ENCODE measurements around the gene PNKD.

The PNKD gene

DNA sequence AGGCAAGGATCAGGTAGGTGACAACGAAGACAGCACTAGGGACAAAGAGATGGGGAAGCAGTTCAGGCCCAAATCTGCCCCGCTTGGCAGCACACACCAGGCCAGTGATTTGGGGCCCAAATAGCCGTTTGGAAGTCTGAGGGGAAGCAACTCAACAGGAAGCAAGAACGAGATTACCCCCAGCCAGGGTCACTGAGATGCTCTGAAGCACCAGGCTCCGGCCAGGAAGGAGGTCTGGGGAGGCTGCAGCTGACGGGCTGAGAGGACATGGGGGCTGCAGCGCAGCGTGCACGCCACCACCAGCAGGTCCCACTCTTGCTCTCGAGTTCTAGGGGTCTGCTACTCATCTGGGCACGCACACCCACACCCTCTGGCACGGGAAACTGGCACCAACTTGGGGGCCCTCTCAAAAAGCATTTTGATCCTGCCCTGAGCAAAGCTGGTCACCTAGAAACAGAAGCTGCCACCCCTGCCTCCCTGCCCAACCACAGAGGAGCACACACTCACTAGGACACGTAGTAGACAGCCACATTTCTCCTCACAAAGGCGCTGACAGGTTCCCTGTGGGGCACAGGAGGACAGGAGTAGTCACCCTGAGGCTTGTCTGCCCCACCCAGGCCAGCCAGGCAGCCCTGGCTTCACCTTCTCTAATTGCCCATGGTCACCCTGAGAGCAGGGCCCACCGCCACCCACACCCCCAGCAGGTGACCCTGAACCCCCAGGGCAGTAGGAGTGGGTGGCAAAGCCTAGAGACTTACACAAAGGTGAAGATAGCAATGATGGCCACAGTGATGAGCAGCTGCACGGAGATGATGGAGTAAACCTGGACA lies 8.4 kb downstream of the PNKD start:
- no peak overlapping the region for H3K4me3 ChIP-seq (ENCODE audit: low read depth, low read length)
- peaks cover 20% of the 10 kb centered on the region for H3K79me1 ChIP-seq (ENCODE audit: low read length)
- no peak overlapping the region for H4K8ac ChIP-seq (ENCODE audit: low read depth, low read length)
- peaks cover 3% of the 10 kb centered on the region for H3K9me3 ChIP-seq (ENCODE audit: insufficient read depth, low read depth, low read length)
- no peak overlapping the region for H2AFZ ChIP-seq (ENCODE audit: insufficient read depth, low read length, poor library complexity)
- no peak overlapping the region for H3K4ac ChIP-seq (ENCODE audit: low read depth, low read length)
- no peak for DNase-seq
- H3K27ac ChIP-seq (ENCODE audit: low read depth, low read length) = no peak overlapping the region
- H3K18ac ChIP-seq (ENCODE audit: low read length) = no peak overlapping the region
- no peak overlapping the region for H3K23ac ChIP-seq (ENCODE audit: low read length)
- peaks cover 9% of the 10 kb centered on the region for H3K79me2 ChIP-seq (ENCODE audit: control insufficient read depth, insufficient read depth, low read length, poor library complexity)
- H2BK120ac ChIP-seq (ENCODE audit: insufficient read depth, low read length, poor library complexity) = no peak overlapping the region
- no peak overlapping the region for H2BK12ac ChIP-seq (ENCODE audit: low read length)
- H2AK5ac ChIP-seq (ENCODE audit: low read length) = no peak overlapping the region
- WGBS (ENCODE audit: extremely low coverage, insufficient coverage, insufficient read length) = no CpG with 5 or more reads among the region's 16 CpGs
- peaks cover 73 to 75% of the 10 kb centered on the region in 2 experiments for H3K36me3 ChIP-seq (ENCODE audit: control insufficient read depth in 1 of 2, insufficient read depth in 2 of 2, low read length in 2 of 2)
- H4K91ac ChIP-seq (ENCODE audit: low read depth, low read length) = no peak overlapping the region
- no peak overlapping the region for H3K14ac ChIP-seq (ENCODE audit: low read length)
- H3K4me2 ChIP-seq (ENCODE audit: low read length) = no peak overlapping the region
- H3K9ac ChIP-seq (ENCODE audit: low read length) = no peak overlapping the region
- no peak overlapping the region for H4K12ac ChIP-seq (ENCODE audit: low read depth, low read length)
- no peak overlapping the region for H2BK5ac ChIP-seq (ENCODE audit: low read depth, low read length, poor library complexity)
- peaks cover 19 to 26% of the 10 kb centered on the region in 2 experiments for H3K4me1 ChIP-seq (ENCODE audit: control insufficient read depth in 1 of 2, insufficient read depth in 2 of 2, low read length in 2 of 2)
- no peaks in the 10 kb centered on the region for H3K27me3 ChIP-seq (ENCODE audit: insufficient read depth, low read length)

DNA sequence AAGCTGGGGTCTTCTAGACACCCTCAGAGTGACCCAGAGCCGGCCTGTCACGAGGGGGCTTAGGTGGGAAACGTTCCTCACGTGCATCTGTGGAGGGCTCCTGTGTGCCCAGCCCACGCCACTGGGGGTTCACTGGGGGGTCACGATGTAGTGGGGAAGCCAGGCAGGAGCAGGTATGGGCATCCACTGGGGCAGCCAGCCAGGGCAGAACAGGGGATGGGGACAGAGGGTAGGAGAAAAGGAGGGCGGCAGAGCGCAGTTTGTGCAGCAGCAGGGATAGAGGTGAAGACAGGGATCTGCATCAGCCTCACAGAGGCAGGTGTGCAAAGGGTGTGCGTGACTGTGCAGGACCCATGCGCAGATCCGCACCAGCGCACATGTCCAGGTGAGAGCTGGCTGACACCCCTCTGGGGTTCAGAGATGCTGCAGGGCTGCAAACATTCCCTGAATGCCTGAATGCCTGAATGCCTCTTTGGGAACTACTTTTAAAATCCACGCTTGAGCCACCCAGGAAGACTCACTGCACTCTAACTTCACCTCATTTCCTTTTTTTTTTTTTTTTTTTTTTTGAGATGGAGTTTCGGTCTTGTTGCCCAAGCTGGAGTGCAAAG lies 10.0 kb downstream of the PNKD start:
- peaks cover 11% of the 10 kb centered on the region for H3K79me2 ChIP-seq (ENCODE audit: control insufficient read depth, insufficient read depth, low read length, poor library complexity)
- no peak overlapping the region for H3K4ac ChIP-seq (ENCODE audit: low read depth, low read length)
- WGBS (ENCODE audit: extremely low coverage, insufficient coverage, insufficient read length) = no CpG with 5 or more reads among the region's 14 CpGs
- no peak overlapping the region for H3K18ac ChIP-seq (ENCODE audit: low read length)
- no peak overlapping the region for H2AFZ ChIP-seq (ENCODE audit: insufficient read depth, low read length, poor library complexity)
- H4K91ac ChIP-seq (ENCODE audit: low read depth, low read length) = no peak overlapping the region
- peaks cover 59 to 60% of the 10 kb centered on the region in 2 experiments for H3K36me3 ChIP-seq (ENCODE audit: control insufficient read depth in 1 of 2, insufficient read depth in 2 of 2, low read length in 2 of 2)
- H4K12ac ChIP-seq (ENCODE audit: low read depth, low read length) = no peak overlapping the region
- no peak overlapping the region for H3K4me2 ChIP-seq (ENCODE audit: low read length)
- no peak overlapping the region for H3K27ac ChIP-seq (ENCODE audit: low read depth, low read length)
- H3K4me1 ChIP-seq (ENCODE audit: control insufficient read depth in 1 of 2, insufficient read depth in 2 of 2, low read length in 2 of 2) = peaks cover 27 to 36% of the 10 kb centered on the region in 2 experiments
- peaks cover 25% of the 10 kb centered on the region for H3K79me1 ChIP-seq (ENCODE audit: low read length)
- no peak overlapping the region for H2AK5ac ChIP-seq (ENCODE audit: low read length)
- no peak overlapping the region for H2BK5ac ChIP-seq (ENCODE audit: low read depth, low read length, poor library complexity)
- no peak overlapping the region for H2BK120ac ChIP-seq (ENCODE audit: insufficient read depth, low read length, poor library complexity)
- H3K9ac ChIP-seq (ENCODE audit: low read length) = no peak overlapping the region
- DNase-seq = no peak
- H3K4me3 ChIP-seq (ENCODE audit: low read depth, low read length) = no peak overlapping the region
- peaks cover 3% of the 10 kb centered on the region for H3K9me3 ChIP-seq (ENCODE audit: insufficient read depth, low read depth, low read length)
- H3K14ac ChIP-seq (ENCODE audit: low read length) = no peak overlapping the region
- H2BK12ac ChIP-seq (ENCODE audit: low read length) = no peak overlapping the region
- no peak overlapping the region for H4K8ac ChIP-seq (ENCODE audit: low read depth, low read length)
- H3K27me3 ChIP-seq (ENCODE audit: insufficient read depth, low read length) = no peaks in the 10 kb centered on the region
- H3K23ac ChIP-seq (ENCODE audit: low read length) = no peak overlapping the region

GRCh38 chr2:218281449-218281848 lies 11.1 kb downstream of the PNKD start:
- Histone ChIP-seq H4K91ac (ENCODE audit: low read depth, low read length) (peak overlapping the region; percentile 98), H3K4me2 (ENCODE audit: low read length) (no peak overlapping the region), H3K27me3 (ENCODE audit: insufficient read depth, low read length) (no peaks in the 10 kb centered on the region), H3K4me3 (ENCODE audit: low read depth, low read length) (no peak overlapping the region), H3K4me1 (ENCODE audit: control insufficient read depth in 1 of 2, insufficient read depth in 2 of 2, low read length in 2 of 2) (peaks cover 38 to 45% of the 10 kb centered on the region in 2 experiments), H3K79me1 (ENCODE audit: low read length) (peaks cover 34% of the 10 kb centered on the region), H3K36me3 (ENCODE audit: control insufficient read depth in 1 of 2, insufficient read depth in 2 of 2, low read length in 2 of 2) (peaks cover 49% of the 10 kb centered on the region in 2 experiments), H3K27ac (ENCODE audit: low read depth, low read length) (peak overlapping the region; percentile 97), H2AFZ (ENCODE audit: insufficient read depth, low read length, poor library complexity) (no peak overlapping the region), H2AK5ac (ENCODE audit: low read length) (peak overlapping the region; percentile 95), H2BK120ac (ENCODE audit: insufficient read depth, low read length, poor library complexity) (peak overlapping the region; percentile 97), H3K9me3 (ENCODE audit: insufficient read depth, low read depth, low read length) (peaks cover 3% of the 10 kb centered on the region), H3K4ac (ENCODE audit: low read depth, low read length) (peak overlapping the region; percentile 82), H4K12ac (ENCODE audit: low read depth, low read length) (peak overlapping the region; percentile 13), H4K8ac (ENCODE audit: low read depth, low read length) (peak overlapping the region; percentile 39), H3K14ac (ENCODE audit: low read length) (peak overlapping the region; percentile 91), H2BK5ac (ENCODE audit: low read depth, low read length, poor library complexity) (peak overlapping the region; percentile 96), H3K18ac (ENCODE audit: low read length) (peak overlapping the region; percentile 88), H2BK12ac (ENCODE audit: low read length) (peak overlapping the region; percentile 89), H3K9ac (ENCODE audit: low read length) (no peak overlapping the region), H3K23ac (ENCODE audit: low read length) (no peak overlapping the region), H3K79me2 (ENCODE audit: control insufficient read depth, insufficient read depth, low read length, poor library complexity) (peaks cover 21% of the 10 kb centered on the region)
- no CpG with 5 or more reads among the region's 3 CpGs for WGBS (ENCODE audit: extremely low coverage, insufficient coverage, insufficient read length)
- DNase-seq = peak; percentile 78 to 83

- peak overlapping the region; percentile 29 for H3K9ac ChIP-seq (ENCODE audit: low read length)
- no CpG with 5 or more reads among the region's 17 CpGs for WGBS (ENCODE audit: extremely low coverage, insufficient coverage, insufficient read length)
- peaks cover 40% of the 10 kb centered on the region in 2 experiments for H3K36me3 ChIP-seq (ENCODE audit: control insufficient read depth in 1 of 2, insufficient read depth in 2 of 2, low read length in 2 of 2)
- H3K79me2 ChIP-seq (ENCODE audit: control insufficient read depth, insufficient read depth, low read length, poor library complexity) = peaks cover 23% of the 10 kb centered on the region
- H2BK120ac ChIP-seq (ENCODE audit: insufficient read depth, low read length, poor library complexity) = peak overlapping the region; percentile 97
- peak overlapping the region; percentile 81 for H4K8ac ChIP-seq (ENCODE audit: low read depth, low read length)
- H3K9me3 ChIP-seq (ENCODE audit: insufficient read depth, low read depth, low read length) = peaks cover 3% of the 10 kb centered on the region
- H3K4me2 ChIP-seq (ENCODE audit: low read length) = peak overlapping the region; percentile 41
- H3K18ac ChIP-seq (ENCODE audit: low read length) = peak overlapping the region; percentile 88
- DNase-seq = peak; percentile 96 to 97
- H3K27ac ChIP-seq (ENCODE audit: low read depth, low read length) = peak overlapping the region; percentile 97
- H3K79me1 ChIP-seq (ENCODE audit: low read length) = peaks cover 40% of the 10 kb centered on the region
- H4K12ac ChIP-seq (ENCODE audit: low read depth, low read length) = peak overlapping the region; percentile 71
- peak overlapping the region; percentile 96 for H2BK5ac ChIP-seq (ENCODE audit: low read depth, low read length, poor library complexity)
- H2AK5ac ChIP-seq (ENCODE audit: low read length) = peak overlapping the region; percentile 95
- peaks cover 44 to 53% of the 10 kb centered on the region in 2 experiments for H3K4me1 ChIP-seq (ENCODE audit: control insufficient read depth in 1 of 2, insufficient read depth in 2 of 2, low read length in 2 of 2)
- no peak overlapping the region for H3K23ac ChIP-seq (ENCODE audit: low read length)
- H3K14ac ChIP-seq (ENCODE audit: low read length) = peak overlapping the region; percentile 91
- H4K91ac ChIP-seq (ENCODE audit: low read depth, low read length) = peak overlapping the region; percentile 98
- H2AFZ ChIP-seq (ENCODE audit: insufficient read depth, low read length, poor library complexity) = peak overlapping the region; percentile 23
- H2BK12ac ChIP-seq (ENCODE audit: low read length) = peak overlapping the region; percentile 89
- peak overlapping the region; percentile 82 for H3K4ac ChIP-seq (ENCODE audit: low read depth, low read length)
- no peak overlapping the region for H3K4me3 ChIP-seq (ENCODE audit: low read depth, low read length)
- H3K27me3 ChIP-seq (ENCODE audit: insufficient read depth, low read length) = no peaks in the 10 kb centered on the region
Measured at GRCh38 chr2:218282173-218282991, 12.1 kb downstream of the PNKD start.
